ENCODE measurements around the gene FRMD4A.

- TF ChIP-seq NFIC (IDR thresholded peaks at IDR 0.05) (no peak), MAX (IDR thresholded peaks at IDR 0.05) (no peak)
Measured at GRCh38 chr10:13938950-13939349, 391.8 kb downstream of the FRMD4A start.

Data from Ishikawa (cell line).